ENCODE measurements around the gene SMG6. TPM values are rescaled to one million over a fixed set of nuclear protein-coding genes. Genes with fewer than 3 reads are reported as not detected.
"Not testable (repeated sequence)": the region's sequence is repeated elsewhere in the genome, so short reads cannot be mapped to it uniquely, and the experiment has no call there.

Gene SMG6
- total RNA-seq, 6 donors from 2014 or later = 29.9 to 126 (median 30.5) TPM

DNA sequence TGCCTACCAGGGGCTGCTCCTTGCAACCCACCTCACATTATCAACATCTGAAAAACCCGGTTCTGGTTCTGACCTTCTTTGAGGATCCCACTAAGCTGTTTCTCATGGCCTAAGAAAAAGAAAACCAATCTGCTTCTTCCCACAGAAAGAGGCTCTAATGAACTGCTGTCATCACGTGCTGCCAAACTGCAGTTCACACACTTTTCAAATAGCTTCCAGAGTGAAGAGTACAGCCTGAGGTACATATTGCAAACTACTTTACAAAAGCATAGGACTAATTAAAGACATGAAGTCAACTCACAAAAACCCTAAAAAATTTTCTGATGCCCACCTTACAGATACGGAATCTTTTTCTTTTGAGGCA, 36.7 kb downstream of the SMG6 start:
- H3K27ac ChIP-seq = peak overlapping the region; percentile 16 to 58 (median 33)
- no peaks in the 10 kb centered on the region for H3K9me3 ChIP-seq

DNA sequence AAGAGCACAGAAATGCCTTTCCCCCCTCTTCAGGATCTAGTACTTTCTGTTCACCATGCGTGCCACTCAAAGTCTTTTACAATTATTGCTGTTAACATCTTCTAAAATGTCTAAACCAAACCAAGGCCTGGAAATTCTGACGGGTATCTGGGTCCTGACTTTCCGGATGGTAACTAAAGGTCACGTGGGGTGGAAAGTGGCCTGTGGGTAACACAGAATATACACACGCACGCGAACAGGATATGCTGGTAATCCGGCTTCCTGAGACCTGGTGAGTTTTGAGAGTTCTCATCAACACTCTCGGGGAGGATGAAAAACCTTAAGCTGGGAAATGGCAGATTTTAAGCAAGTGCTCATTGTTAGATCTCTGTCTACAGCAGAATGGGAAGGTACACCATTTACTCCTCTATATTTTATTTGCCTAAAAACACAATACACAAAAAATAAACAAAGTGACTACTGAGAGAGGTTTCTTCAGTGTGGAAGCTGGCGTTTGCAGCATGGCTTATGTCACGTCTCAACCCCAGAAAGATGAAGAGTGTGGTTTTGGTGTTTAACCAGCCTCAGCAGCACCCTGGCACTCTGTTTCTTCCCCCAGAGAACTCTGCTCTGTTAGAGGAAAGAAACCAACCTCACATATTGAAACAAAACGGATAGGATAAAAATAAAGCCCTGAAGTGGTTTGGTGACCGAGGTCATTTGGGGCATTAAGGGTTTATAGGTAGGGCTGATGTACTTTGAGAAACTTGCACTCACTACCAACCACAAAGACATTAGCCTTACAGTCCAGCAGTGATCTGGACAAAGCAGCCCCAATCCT, 37.3 kb downstream of the SMG6 start:
- Histone ChIP-seq H3K9me3 (no peaks in the 10 kb centered on the region), H3K27me3 (no peaks in the 10 kb centered on the region), H3K4me3 (no peak overlapping the region), H3K36me3 (peaks cover 0 to 19% (median 1%) of the 10 kb centered on the region in 4 donors), H3K4me1 (peaks cover 7 to 20% (median 14%) of the 10 kb centered on the region in 4 donors), H3K27ac (peak overlapping the region; percentile 21 to 58 (median 47))
- WGBS, 2 donors = 47 to 61% methylated on average over 13 of the region's 13 CpGs
- TF ChIP-seq POLR2A (IDR thresholded peaks at IDR 0.05) (peak in 1 of 4 donors; percentile 15), EP300 (IDR thresholded peaks at IDR 0.05) (no peak)
- TF ChIP-seq, protein P1, sequence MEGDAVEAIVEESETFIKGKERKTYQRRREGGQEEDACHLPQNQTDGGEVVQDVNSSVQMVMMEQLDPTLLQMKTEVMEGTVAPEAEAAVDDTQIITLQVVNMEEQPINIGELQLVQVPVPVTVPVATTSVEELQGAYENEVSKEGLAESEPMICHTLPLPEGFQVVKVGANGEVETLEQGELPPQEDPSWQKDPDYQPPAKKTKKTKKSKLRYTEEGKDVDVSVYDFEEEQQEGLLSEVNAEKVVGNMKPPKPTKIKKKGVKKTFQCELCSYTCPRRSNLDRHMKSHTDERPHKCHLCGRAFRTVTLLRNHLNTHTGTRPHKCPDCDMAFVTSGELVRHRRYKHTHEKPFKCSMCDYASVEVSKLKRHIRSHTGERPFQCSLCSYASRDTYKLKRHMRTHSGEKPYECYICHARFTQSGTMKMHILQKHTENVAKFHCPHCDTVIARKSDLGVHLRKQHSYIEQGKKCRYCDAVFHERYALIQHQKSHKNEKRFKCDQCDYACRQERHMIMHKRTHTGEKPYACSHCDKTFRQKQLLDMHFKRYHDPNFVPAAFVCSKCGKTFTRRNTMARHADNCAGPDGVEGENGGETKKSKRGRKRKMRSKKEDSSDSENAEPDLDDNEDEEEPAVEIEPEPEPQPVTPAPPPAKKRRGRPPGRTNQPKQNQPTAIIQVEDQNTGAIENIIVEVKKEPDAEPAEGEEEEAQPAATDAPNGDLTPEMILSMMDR (IDR thresholded peaks at IDR 0.05) = no peak
- peak in 1 of 2 donors; percentile 55 for ATAC-seq (ENCODE audit: low FRiP score in 2 of 2)
- DNase-seq = peak in 1 of 2 donors; percentile 49

More for the DNA sequence above, 36.7 kb downstream of the SMG6 start:
- TF ChIP-seq EP300 (IDR thresholded peaks at IDR 0.05) (no peak), POLR2AphosphoS5 (IDR thresholded peaks at IDR 0.05) (no peak), POLR2A (IDR thresholded peaks at IDR 0.05) (no peak)
- TF ChIP-seq, protein P1 (IDR thresholded peaks at IDR 0.05) = no peak
- H3K36me3 ChIP-seq = peaks cover 0 to 19% (median 1%) of the 10 kb centered on the region in 4 donors
- DNase-seq (no peak), ATAC-seq (ENCODE audit: low FRiP score in 2 of 2) (no peak)
- 76 to 86% methylated on average over 2 to 3 of the region's 3 CpGs for whole genome bisulfite sequencing, 2 donors
- peaks cover 7 to 20% (median 14%) of the 10 kb centered on the region in 4 donors for H3K4me1 ChIP-seq
- no peaks in the 10 kb centered on the region for H3K27me3 ChIP-seq
- no peak overlapping the region for H3K4me3 ChIP-seq

DNA sequence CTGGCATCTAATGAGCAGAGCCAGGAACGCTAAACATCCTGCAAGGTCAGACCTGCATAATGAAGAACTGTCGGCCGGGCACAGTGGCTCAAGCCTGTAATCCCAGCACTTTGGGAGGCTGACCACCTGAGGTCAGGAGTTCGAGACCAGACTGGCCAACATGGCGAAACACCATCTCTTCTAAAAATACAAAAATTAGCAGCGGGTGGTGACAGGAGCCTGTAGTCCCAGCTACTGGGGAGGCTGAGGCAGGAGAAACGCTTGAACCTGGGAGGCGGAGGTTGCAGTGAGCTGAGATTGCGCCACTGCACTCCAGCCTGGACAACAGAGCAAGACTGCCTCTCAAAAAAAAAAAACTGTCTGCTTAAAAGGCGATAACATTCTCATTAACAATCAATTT, 38.4 kb downstream of the SMG6 start:
- DNase-seq; H3K9me3 ChIP-seq; H3K27me3 ChIP-seq; ATAC-seq (ENCODE audit: low FRiP score in 2 of 2); H3K4me3 ChIP-seq: not testable (repeated sequence)
- WGBS, 2 donors = 94 to 96% methylated on average over 10 of the region's 10 CpGs
- peaks cover 0 to 13% (median 1%) of the 10 kb centered on the region in 4 donors for H3K36me3 ChIP-seq
- peak overlapping the region in 3 of 4 donors; percentile 45 to 58 (median 49) for H3K27ac ChIP-seq
- H3K4me1 ChIP-seq = peaks cover 7 to 20% (median 15%) of the 10 kb centered on the region in 4 donors

DNA sequence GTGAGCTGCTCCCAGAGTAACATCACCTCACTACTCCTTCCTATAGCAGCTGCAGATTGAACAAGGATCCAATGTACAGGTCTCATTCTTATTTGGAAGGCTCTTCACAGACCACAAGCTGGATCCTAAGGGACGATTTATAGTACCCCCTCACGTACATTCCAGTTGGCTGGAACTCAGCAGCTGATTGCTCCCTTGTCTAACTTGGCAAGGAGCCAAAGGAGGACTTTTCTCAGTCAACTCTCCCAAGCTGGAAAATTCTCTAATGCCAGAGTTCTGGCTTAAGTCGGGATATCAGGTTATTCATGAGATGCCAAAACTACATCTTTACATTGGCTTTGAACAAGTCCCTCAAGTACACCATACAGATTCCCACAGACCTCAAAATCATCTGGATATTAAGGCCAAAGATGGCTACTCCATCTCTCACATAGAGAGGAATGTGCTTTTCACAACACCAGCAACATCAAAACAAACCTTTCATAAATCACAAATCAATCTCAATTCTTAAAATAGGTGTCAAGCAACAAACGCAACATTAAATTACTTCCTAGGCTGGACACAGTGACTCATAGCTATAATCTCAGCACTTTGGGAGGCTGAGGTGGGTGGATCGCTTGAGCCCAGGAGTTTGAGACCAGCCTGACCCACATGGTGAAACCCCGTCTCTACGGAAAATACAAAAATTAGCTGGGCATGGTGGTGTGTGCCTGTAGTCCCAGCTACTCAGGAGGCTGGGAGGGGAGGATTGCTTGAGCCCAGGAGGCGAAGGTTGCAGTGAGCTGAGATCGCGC, 39.3 kb downstream of the SMG6 start:
- TF ChIP-seq POLR2A (IDR thresholded peaks at IDR 0.05) (no peak), POLR2AphosphoS5 (IDR thresholded peaks at IDR 0.05) (no peak), EP300 (IDR thresholded peaks at IDR 0.05) (no peak)
- TF ChIP-seq, protein P1 (IDR thresholded peaks at IDR 0.05) = no peak
- Histone ChIP-seq H3K27me3 (no peaks in the 10 kb centered on the region), H3K4me1 (peaks cover 7 to 20% (median 16%) of the 10 kb centered on the region in 4 donors), H3K4me3 (no peak overlapping the region), H3K36me3 (peaks cover 0 to 8% (median 1%) of the 10 kb centered on the region in 4 donors), H3K9me3 (no peaks in the 10 kb centered on the region), H3K27ac (peak overlapping the region in 2 of 4 donors; percentile 28 to 45)
- 83 to 86% methylated on average over 10 of the region's 10 CpGs for WGBS, 2 donors
- DNase-seq (no peak), ATAC-seq (ENCODE audit: low FRiP score in 2 of 2) (no peak)

Data from upper lobe of left lung (tissue), 6 donors.